H9 (cell line): ENCODE measurements around the gene FRY. TPM values are rescaled to one million over a fixed set of nuclear protein-coding genes. Genes with fewer than 3 reads are reported as not detected.

Experiments used
- DNase-seq: peaks from one replicate; pipeline ENCODE4 v3.0.0-alpha.2; 2017
- H2AFZ ChIP-seq: one replicate; pipeline ENCODE4 v1.6.1; 2013; ENCODE audit warnings: mild to moderate bottlenecking, low read length, control low read depth, moderate library complexity
- H2AK5ac ChIP-seq: 2 replicates; pipeline ENCODE4 v1.6.1; 2013; ENCODE audit warnings: low read length, control low read depth, mixed read lengths; ENCODE audit not compliant: insufficient read length
- H2BK120ac ChIP-seq: one replicate; pipeline ENCODE4 v1.6.1; 2013; ENCODE audit warnings: low read depth, mild to moderate bottlenecking, low read length, control low read depth, inconsistent platforms; ENCODE audit not compliant: poor library complexity, severe bottlenecking
- H2BK12ac ChIP-seq: 2 replicates; pipeline ENCODE4 v1.6.1; 2013; ENCODE audit warnings: low read length, control low read depth, mixed read lengths, low read depth; ENCODE audit not compliant: insufficient read length
- H2BK15ac ChIP-seq: 2 replicates; pipeline ENCODE4 v1.6.1; 2013; ENCODE audit warnings: low read depth, low read length, control low read depth
- H2BK20ac ChIP-seq: one replicate; pipeline ENCODE4 v1.6.1; 2013; ENCODE audit warnings: low read depth, mild to moderate bottlenecking, low read length, control low read depth, inconsistent platforms; ENCODE audit not compliant: poor library complexity, severe bottlenecking
- H2BK5ac ChIP-seq: 2 replicates; pipeline ENCODE4 v1.6.1; 2013; ENCODE audit warnings: low read length, control low read depth, mixed read lengths; ENCODE audit not compliant: insufficient read length
- H3K14ac ChIP-seq: 2 replicates; pipeline ENCODE4 v1.6.1; 2013; ENCODE audit warnings: low read length, control low read depth; ENCODE audit not compliant: insufficient read depth
- H3K18ac ChIP-seq: 2 replicates; pipeline ENCODE4 v1.6.1; 2013; ENCODE audit warnings: low read depth, mild to moderate bottlenecking, mixed read lengths, low read length, control low read depth; ENCODE audit not compliant: insufficient read length
- H3K23ac ChIP-seq: 2 replicates; pipeline ENCODE4 v1.6.1; 2013; ENCODE audit warnings: low read length, control low read depth, mixed read lengths, low read depth; ENCODE audit not compliant: insufficient read length
- H3K23me2 ChIP-seq: 2 replicates; pipeline ENCODE4 v1.6.1; 2013; ENCODE audit warnings: low read depth, mild to moderate bottlenecking, mixed read lengths, low read length, control low read depth; ENCODE audit not compliant: insufficient read length, poor library complexity, severe bottlenecking
- H3K27ac ChIP-seq: 2 replicates; pipeline ENCODE4 v1.5.1; 2013; ENCODE audit warnings: low read length, control low read depth, mixed read lengths, low read depth; ENCODE audit not compliant: insufficient read length
- H3K27me3 ChIP-seq: 2 replicates; pipeline ENCODE4 v1.6.1; 2013; ENCODE audit warnings: low read length, control low read depth, inconsistent platforms; ENCODE audit not compliant: insufficient read depth
- H3K4ac ChIP-seq: 2 replicates; pipeline ENCODE4 v1.6.1; 2013; ENCODE audit warnings: low read depth, mild to moderate bottlenecking, control low read depth, inconsistent platforms, low read length, moderate library complexity
- H3K4me1 ChIP-seq: 2 replicates; pipeline ENCODE4 v1.6.1; 2013; ENCODE audit warnings: low read length, control low read depth, inconsistent platforms; ENCODE audit not compliant: insufficient read depth
- H3K4me2 ChIP-seq: 2 replicates; pipeline ENCODE4 v1.6.1; 2013; ENCODE audit warnings: low read length, control low read depth, mixed read lengths; ENCODE audit not compliant: insufficient read length, insufficient read depth
- H3K56ac ChIP-seq: 2 replicates; pipeline ENCODE4 v1.6.1; 2013; ENCODE audit warnings: low read depth, mild to moderate bottlenecking, mixed read lengths, low read length, control low read depth; ENCODE audit not compliant: insufficient read length
- H3K79me1 ChIP-seq: 2 replicates; pipeline ENCODE4 v1.6.1; 2013; ENCODE audit warnings: low read depth, mild to moderate bottlenecking, moderate library complexity, low read length, control low read depth, inconsistent platforms; ENCODE audit not compliant: insufficient read depth, poor library complexity, severe bottlenecking
- H3K79me2 ChIP-seq: 2 replicates; pipeline ENCODE4 v1.6.1; 2013; ENCODE audit warnings: low read length, control low read depth, inconsistent platforms; ENCODE audit not compliant: insufficient read depth
- H3K9ac ChIP-seq: 2 replicates; pipeline ENCODE4 v1.6.1; 2013; ENCODE audit warnings: low read length, control low read depth, mixed read lengths; ENCODE audit not compliant: insufficient read length; ENCODE audit errors: extremely low read depth
- H3K9me3 ChIP-seq: one replicate; pipeline ENCODE4 v1.6.1; 2013; ENCODE audit warnings: low read depth, low read length, inconsistent platforms; ENCODE audit not compliant: control insufficient read depth
- H3T11ph ChIP-seq: one replicate; pipeline ENCODE4 v1.6.1; 2013; ENCODE audit warnings: mild to moderate bottlenecking, low read length, control low read depth, inconsistent platforms
- H4K20me1 ChIP-seq: one replicate; pipeline ENCODE4 v1.6.1; 2013; ENCODE audit not compliant: control insufficient read depth, insufficient read length, insufficient read depth
- H4K5ac ChIP-seq: 2 replicates; pipeline ENCODE4 v1.6.1; 2013; ENCODE audit warnings: low read depth, mild to moderate bottlenecking, mixed read lengths, low read length, control low read depth; ENCODE audit not compliant: insufficient read length
- H4K8ac ChIP-seq: replicated peaks from 2 replicates; pipeline ENCODE4 v1.6.1; 2013; ENCODE audit warnings: low read length, control low read depth, mixed read lengths, low read depth; ENCODE audit not compliant: insufficient read length
- H4K91ac ChIP-seq: 2 replicates; pipeline ENCODE4 v1.6.1; 2013; ENCODE audit warnings: low read depth, mild to moderate bottlenecking, moderate library complexity, mixed read lengths, low read length, control low read depth; ENCODE audit not compliant: insufficient read length
- H3K27ac Mint-ChIP-seq, 3 experiments: 2 replicates in 2 of 3; 3 replicates in 1 of 3; pipeline ENCODE4 v1.8.0; 2020 to 2021; ENCODE audit warnings: mixed read lengths in 3 of 3, mild to moderate bottlenecking in 1 of 3, moderate library complexity in 1 of 3
- H3K27me3 Mint-ChIP-seq: 2 replicates; pipeline ENCODE4 v1.8.0; 2021; ENCODE audit warnings: low read depth, mild to moderate bottlenecking, moderate library complexity, mixed read lengths
- H3K36me3 Mint-ChIP-seq, 3 experiments: 2 replicates in 2 of 3; 3 replicates in 1 of 3; pipeline ENCODE4 v1.8.0; 2020 to 2021; ENCODE audit warnings: low read depth in 3 of 3, mixed read lengths in 3 of 3; ENCODE audit not compliant: insufficient read depth in 1 of 3
- H3K4me1 Mint-ChIP-seq, 2 experiments: 2 replicates each; pipeline ENCODE4 v1.8.0; 2020; ENCODE audit warnings: mixed read lengths in 2 of 2
- H3K4me3 Mint-ChIP-seq, 2 experiments: 2 replicates in 1 of 2; 3 replicates in 1 of 2; pipeline ENCODE4 v1.8.0; 2020 to 2021; ENCODE audit warnings: mild to moderate bottlenecking in 2 of 2, mixed read lengths in 2 of 2, moderate library complexity in 1 of 2
- H3K9me3 Mint-ChIP-seq, 2 experiments: 2 replicates in 1 of 2; 3 replicates in 1 of 2; pipeline ENCODE4 v1.8.0; 2020; ENCODE audit warnings: mild to moderate bottlenecking in 2 of 2, mixed read lengths in 2 of 2, moderate library complexity in 1 of 2
- WGBS: extraction: QIAGEN DNeasy Blood & Tissue Kit; methylation state at CpG from one replicate; pipeline ENCODE4 v1.1.7; 2013; ENCODE audit warnings: missing lambda C conversion rate, low lambda C conversion rate, mixed read lengths; ENCODE audit not compliant: insufficient read length; ENCODE audit errors: extremely low coverage; 5-methylcytosine and 5-hydroxymethylcytosine counted together
- total RNA-seq: library from RNA; stranded (reverse); gene quantifications from 2 replicates; pipeline ENCODE4 v1.2.1, GENCODE V29; 2021
- TF ChIP-seq, protein P1 (sequence below): fragments of 200-600 bp; sonication (generic); conservative IDR thresholded peaks from 3 replicates; pipeline ENCODE4 v1.8.0; 2021; ENCODE audit warnings: antibody characterized with exemption, mild to moderate bottlenecking

FRY gene
- total RNA-seq, 1 experiment from 2014 or later = 5.2 TPM

DNA sequence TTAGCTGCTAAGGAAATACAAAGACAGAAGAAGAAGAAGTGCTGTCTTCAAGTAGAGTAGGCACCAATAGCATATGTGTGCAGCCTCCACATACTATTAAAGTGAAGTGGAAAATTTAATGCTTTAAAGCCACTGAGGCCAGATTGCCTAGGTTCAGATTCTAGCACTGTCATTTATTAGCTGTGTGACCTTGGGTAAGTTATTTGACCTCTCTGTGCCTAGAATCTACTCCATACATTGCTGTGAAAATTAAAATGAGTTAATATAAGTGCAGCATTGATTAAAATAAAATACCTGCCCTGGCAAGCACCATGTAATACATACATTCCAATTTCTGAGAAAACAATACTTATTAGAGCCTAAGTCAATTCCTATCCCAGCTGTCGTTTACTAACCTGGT is 110.5 kb downstream of the FRY start:
- Histone ChIP-seq H2BK12ac (no peak overlapping the region), H4K8ac (no peak overlapping the region), H3K79me2 (no peaks in the 10 kb centered on the region), H3K27ac (no peak overlapping the region), H3K4ac (no peak overlapping the region), H3K23me2 (no peaks in the 10 kb centered on the region), H2BK5ac (no peak overlapping the region), H3K4me1 (no peaks in the 10 kb centered on the region; the same call in 1 of the 2 replicates), H3K14ac (no peak overlapping the region), H3K56ac (no peak overlapping the region), H3K79me1 (no peaks in the 10 kb centered on the region), H3K23ac (no peak overlapping the region), H2AK5ac (no peak overlapping the region), H2BK120ac (no peak overlapping the region), H3T11ph (no peak overlapping the region), H3K9me3 (no peaks in the 10 kb centered on the region), H4K20me1 (no peaks in the 10 kb centered on the region), H3K18ac (no peak overlapping the region), H2BK20ac (no peak overlapping the region), H3K9ac (no peak overlapping the region), H4K5ac (no peak overlapping the region), H4K91ac (no peak overlapping the region), H2AFZ (no peak overlapping the region), H3K4me2 (no peak overlapping the region), H3K27me3 (no peaks in the 10 kb centered on the region), H2BK15ac (no peak overlapping the region)
- Mint-ChIP-seq H3K9me3 (no peaks in the 10 kb centered on the region; a peak in 1 of 5 replicates), H3K36me3 (no peaks in the 10 kb centered on the region), H3K27me3 (no peaks in the 10 kb centered on the region), H3K4me3 (no peak overlapping the region), H3K4me1 (peaks cover 12 to 23% of the 10 kb centered on the region in 2 experiments), H3K27ac (no peak overlapping the region)
- TF ChIP-seq, protein P1, sequence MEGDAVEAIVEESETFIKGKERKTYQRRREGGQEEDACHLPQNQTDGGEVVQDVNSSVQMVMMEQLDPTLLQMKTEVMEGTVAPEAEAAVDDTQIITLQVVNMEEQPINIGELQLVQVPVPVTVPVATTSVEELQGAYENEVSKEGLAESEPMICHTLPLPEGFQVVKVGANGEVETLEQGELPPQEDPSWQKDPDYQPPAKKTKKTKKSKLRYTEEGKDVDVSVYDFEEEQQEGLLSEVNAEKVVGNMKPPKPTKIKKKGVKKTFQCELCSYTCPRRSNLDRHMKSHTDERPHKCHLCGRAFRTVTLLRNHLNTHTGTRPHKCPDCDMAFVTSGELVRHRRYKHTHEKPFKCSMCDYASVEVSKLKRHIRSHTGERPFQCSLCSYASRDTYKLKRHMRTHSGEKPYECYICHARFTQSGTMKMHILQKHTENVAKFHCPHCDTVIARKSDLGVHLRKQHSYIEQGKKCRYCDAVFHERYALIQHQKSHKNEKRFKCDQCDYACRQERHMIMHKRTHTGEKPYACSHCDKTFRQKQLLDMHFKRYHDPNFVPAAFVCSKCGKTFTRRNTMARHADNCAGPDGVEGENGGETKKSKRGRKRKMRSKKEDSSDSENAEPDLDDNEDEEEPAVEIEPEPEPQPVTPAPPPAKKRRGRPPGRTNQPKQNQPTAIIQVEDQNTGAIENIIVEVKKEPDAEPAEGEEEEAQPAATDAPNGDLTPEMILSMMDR = no peak
- no peak for DNase-seq
- WGBS = no CpG with 5 or more reads among the region's 1 CpG
